GM12878 (cell line): Measurements from ENCODE around the gene PLEKHA7. TPM values are rescaled to one million over a fixed set of nuclear protein-coding genes. Genes with fewer than 3 reads are reported as not detected.
A peak's percentile ranks its signal among the peaks of the same experiment; 100 is the strongest.

Experiments
- ATAC-seq: fragments of 200-7000 bp; cut with Tn5 transposase; 3 replicates; pipeline ENCODE4 v1.9.1; 2020; ENCODE audit warnings: mild to moderate bottlenecking, moderate library complexity
- BruUV-seq: library from RNA; stranded (reverse); fragments of 400-500 nt; replicated peaks from 2 replicates; lab custom pipeline; 2021; lab: Mats Ljungman, UMichigan
- CTCF ChIA-PET: fragments of 300-600 bp; sonication (Branson Sonifier 250); formaldehyde crosslinking; extraction: SDS; loops from one replicate; lab custom pipeline; 2021; ENCODE audit warnings: inconsistent platforms; lab: Yijun Ruan, JAX
- POLR2A ChIA-PET: fragments of 350-600 bp; formaldehyde crosslinking; extraction: SDS; loops from one replicate; lab custom pipeline; 2021; ENCODE audit warnings: inconsistent platforms; lab: Charles Lee
- RAD21 ChIA-PET: fragments of 300-600 bp; sonication (Branson Sonifier 250); formaldehyde crosslinking; loops from one replicate; lab custom pipeline; 2023; ENCODE audit warnings: antibody characterized with exemption; ENCODE audit not compliant: unreplicated experiment; lab: Charles Lee
- SMC1A ChIA-PET: fragments of 300-600 bp; sonication (Branson Sonifier 250); formaldehyde crosslinking; loops from one replicate; lab custom pipeline; 2023; ENCODE audit not compliant: unreplicated experiment, uncharacterized antibody; lab: Charles Lee
- DNase-seq: peaks from one replicate; pipeline ENCODE4 v3.0.0-alpha.2; 2011; ENCODE audit warnings: low read depth, low spot score
- FAIRE-seq: peaks from 3 replicates; lab custom pipeline; 2011; peaks lifted over from hg19 to GRCh38; lab: Jason Lieb, UNC
- H2AFZ ChIP-seq: 2 replicates; pipeline ENCODE4 v1.6.0; 2011; ENCODE audit warnings: low read depth, low read length, control low read depth; ENCODE audit not compliant: control insufficient read depth
- H3K27ac ChIP-seq: 2 replicates; pipeline ENCODE4 v1.5.1; 2011; ENCODE audit warnings: control low read depth; ENCODE audit not compliant: control insufficient read depth, insufficient read depth
- H3K27me3 ChIP-seq, 2 experiments: replicated peaks in 1 of 2; 2 replicates each; pipeline versions ENCODE4 v1.6.0 to v1.6.1; 2011; ENCODE audit warnings: low read length in 1 of 2; ENCODE audit not compliant: control insufficient read depth in 2 of 2, insufficient read depth in 2 of 2
- H3K36me3 ChIP-seq, 2 experiments: 2 replicates each; pipeline ENCODE4 v1.5.1; 2011; ENCODE audit warnings: low read length in 1 of 2; ENCODE audit not compliant: control insufficient read depth in 2 of 2, insufficient read depth in 2 of 2
- H3K4me1 ChIP-seq: 2 replicates; pipeline ENCODE4 v1.6.1; 2011; ENCODE audit warnings: mild to moderate bottlenecking, low read length, moderate library complexity, mixed read lengths; ENCODE audit not compliant: control insufficient read depth, insufficient read depth
- H3K4me2 ChIP-seq: 2 replicates; pipeline ENCODE4 v1.6.0; 2011; ENCODE audit warnings: control low read depth; ENCODE audit not compliant: control insufficient read depth, insufficient read depth
- H3K4me3 ChIP-seq: fragments of 200-600 bp; sonication (generic); 2 replicates; pipeline ENCODE4 v1.5.1; 2016
- H3K79me2 ChIP-seq: 2 replicates; pipeline ENCODE4 v1.6.0; 2011; ENCODE audit warnings: low read length; ENCODE audit not compliant: control insufficient read depth, insufficient read depth
- H3K9ac ChIP-seq: 2 replicates; pipeline ENCODE4 v1.8.0; 2011; ENCODE audit warnings: low read length, control low read depth, mixed read lengths; ENCODE audit not compliant: control insufficient read depth, insufficient read depth
- H3K9me3 ChIP-seq: replicated peaks from 3 replicates; pipeline ENCODE4 v1.5.1; 2011; ENCODE audit warnings: mild to moderate bottlenecking, low read length; ENCODE audit not compliant: control insufficient read depth, insufficient read depth
- H4K20me1 ChIP-seq: 2 replicates; pipeline ENCODE4 v1.6.0; 2011; ENCODE audit not compliant: control insufficient read depth, insufficient read depth
- BHLHE40 ChIP-seq, 2 experiments: fragments of 450-650 bp in 1 of 2; IDR thresholded peaks; 2 replicates each; pipeline ENCODE4 v1.6.1; 2011 to 2017; ENCODE audit warnings: low read depth in 2 of 2, borderline replicate concordance in 1 of 2, improper control_type of control experiment in 1 of 2, low read length in 1 of 2, mild to moderate bottlenecking in 1 of 2
- CBX5 ChIP-seq: sonication (generic); IDR thresholded peaks from 2 replicates; pipeline ENCODE4 v1.6.1; 2016; ENCODE audit warnings: low read depth, moderate library complexity, mild to moderate bottlenecking, inconsistent platforms
- CHD4 ChIP-seq: fragments of 200-600 bp; sonication (generic); IDR thresholded peaks from 2 replicates; pipeline ENCODE4 v1.6.1; 2016; ENCODE audit warnings: mild to moderate bottlenecking
- ESRRA ChIP-seq: IDR thresholded peaks from 2 replicates; pipeline ENCODE4 v1.6.1; 2012; ENCODE audit warnings: mild to moderate bottlenecking, low read length, improper control_type of control experiment
- ETV6 ChIP-seq, 2 experiments: fragments of 450-650 bp in 1 of 2; IDR thresholded peaks in 1 of 2; conservative IDR thresholded peaks in 1 of 2; 2 replicates each; pipeline ENCODE4 v1.6.1; 2014; ENCODE audit warnings: antibody characterized with exemption in 1 of 2, borderline replicate concordance in 1 of 2, low read depth in 1 of 2, mild to moderate bottlenecking in 1 of 2, moderate library complexity in 1 of 2
- IKZF2 ChIP-seq, 2 experiments: fragments of 450-650 bp; IDR thresholded peaks; 2 replicates each; pipeline ENCODE4 v1.6.1; 2017; ENCODE audit warnings: mild to moderate bottlenecking in 2 of 2, moderate library complexity in 2 of 2
- IRF3 ChIP-seq: fragments of 450-650 bp; IDR thresholded peaks from 2 replicates; pipeline ENCODE4 v1.6.1; 2014; ENCODE audit warnings: mild to moderate bottlenecking
- IRF4 ChIP-seq: IDR thresholded peaks from 2 replicates; pipeline ENCODE4 v1.6.1; 2011; ENCODE audit warnings: low read depth, low read length
- MAX ChIP-seq: IDR thresholded peaks from 2 replicates; pipeline ENCODE4 v1.6.1; 2012; ENCODE audit warnings: low read depth, low read length, improper control_type of control experiment
- MEF2B ChIP-seq: fragments of 450-650 bp; IDR thresholded peaks from 2 replicates; pipeline ENCODE4 v1.6.1; 2018; ENCODE audit warnings: mild to moderate bottlenecking, moderate library complexity; ENCODE audit not compliant: partially characterized antibody, poor library complexity, severe bottlenecking
- NFYB ChIP-seq: IDR thresholded peaks from 2 replicates; pipeline ENCODE4 v1.6.1; 2011; ENCODE audit warnings: low read depth, mild to moderate bottlenecking, low read length, improper control_type of control experiment, moderate library complexity; ENCODE audit not compliant: insufficient read depth
- NR2F1 ChIP-seq: fragments of 450-650 bp; conservative IDR thresholded peaks from 2 replicates; pipeline ENCODE4 v1.6.1; 2017; ENCODE audit warnings: mild to moderate bottlenecking
- NRF1 ChIP-seq: conservative IDR thresholded peaks from 2 replicates; pipeline ENCODE4 v1.6.1; 2011; ENCODE audit warnings: mild to moderate bottlenecking, low read depth, low read length, improper control_type of control experiment
- SMC3 ChIP-seq: IDR thresholded peaks from 2 replicates; pipeline ENCODE4 v1.6.1; 2011; ENCODE audit warnings: low read length, improper control_type of control experiment, borderline replicate concordance
- WGBS: methylation state at CpG from one replicate; pipeline ENCODE4 v1.1.6; 2016; ENCODE audit warnings: low lambda C conversion rate; ENCODE audit not compliant: insufficient replicate concordance, insufficient coverage; ENCODE audit errors: missing lambda C conversion rate; 5-methylcytosine and 5-hydroxymethylcytosine counted together
- in situ Hi-C: fragments of 300-500 bp; cut with MboI; formaldehyde crosslinking; loops from 9 replicates; pipeline ENCODE4 v1.14.3; 2018; ENCODE audit warnings: mixed read lengths
- intact Hi-C: fragments of 100-400 bp; cut with micrococcal nuclease; formaldehyde crosslinking; loops from one replicate; pipeline ENCODE4 v1.14.2; 2022; ENCODE audit not compliant: unreplicated experiment
- polyA plus RNA-seq, 11 experiments: library from polyadenylated mRNA; depleted of rRNA in 4 of 11; unstranded in 6 of 11; stranded (reverse) in 5 of 11; fragments of >200 nt; fragmentation: Nextera tagmentation in 4 of 11; fragmentation: Illumina TruSeq in 1 of 11; extraction: Ambion mirVana in 4 of 11; extraction: Trizol in 1 of 11; gene quantifications; 1 replicate in 1 of 11; 2 replicates in 10 of 11; pipeline versions ENCODE4 v1.2.1 to v1.2.3, GENCODE V29; 2011 to 2016; ENCODE audit warnings: inconsistent platforms in 2 of 11, missing spikeins in 2 of 11, low read depth in 1 of 11
- total RNA-seq, 4 experiments: library from RNA; depleted of rRNA in 3 of 4; stranded (reverse); fragments of >200 nt in 3 of 4; fragmentation: Illumina TruSeq in 1 of 4; extraction: Trizol in 1 of 4; gene quantifications; 2 replicates each; pipeline versions ENCODE4 v1.2.1 to v1.2.3, GENCODE V29; 2013 to 2021

PLEKHA7 gene
- total and polyA plus RNA-seq, 10 of the 15 experiments (the other 5 are each of a cell fraction or from before 2014, with no cell fraction given): 0.45 to 5.3 (median 2.1) TPM

- intact Hi-C loops: no loop called here
- Histone ChIP-seq H3K9ac (no peak overlapping the region), H3K36me3 (no peaks in the 10 kb centered on the region), H3K4me3 (no peak overlapping the region), H3K4me2 (no peak overlapping the region), H3K27ac (no peak overlapping the region)
- DNase-seq (no peak), FAIRE-seq (no peak), ATAC-seq (no peak)
- ChIA-PET CTCF (interaction anchor here (1.4 to 3.7 kb wide), 2 partner anchors 13 to 19 kb away, joined by 4 to 59 read pairs; no protein-coding TSS in a partner anchor), POLR2A (interaction anchor here (1.0 kb wide), 1 partner anchor 35 kb away, joined by 3 read pairs; no protein-coding TSS in a partner anchor), RAD21 (interaction anchor here (1.7 kb wide), 1 partner anchor 13 kb away, joined by 7 read pairs; no protein-coding TSS in a partner anchor)
- TF ChIP-seq CHD4: no peak
- TF ChIP-seq MEF2B: peak; percentile 64
- TF ChIP-seq, all 136 proteins: peak for 1
- Histone ChIP-seq H3K4me1 (no peaks in the 10 kb centered on the region), H4K20me1 (no peaks in the 10 kb centered on the region), H3K79me2 (no peaks in the 10 kb centered on the region), H3K27me3 (no peaks in the 10 kb centered on the region), H3K9me3 (no peaks in the 10 kb centered on the region), H2AFZ (no peak overlapping the region)
- SMC1A ChIA-PET: interaction anchor here (0.9 to 1.4 kb wide), 3 partner anchors 12 to 33 kb away, joined by 3 to 4 read pairs (median 3); no protein-coding TSS in a partner anchor
- in situ Hi-C loops: no loop called here
- no TSS peak for BruUV-seq
- 91% methylated on average over 2 of the region's 2 CpGs for WGBS
These were observed 242.1 kb downstream of the PLEKHA7 start for GRCh38 chr11:16772141-16772512.

GRCh38 chr11:16771350-16772140 lies 242.7 kb downstream of the PLEKHA7 start:
- no peaks in the 10 kb centered on the region for H3K79me2 ChIP-seq
- 25% methylated on average over 12 of the region's 12 CpGs for WGBS
- H3K4me2 ChIP-seq: no peak overlapping the region
- no peak overlapping the region for H3K27ac ChIP-seq
- ChIA-PET CTCF (interaction anchor here (1.4 to 3.7 kb wide), 2 partner anchors 14 to 20 kb away, joined by 4 to 59 read pairs; no protein-coding TSS in a partner anchor), POLR2A (interaction anchor here (1.0 kb wide), 1 partner anchor 34 kb away, joined by 3 read pairs; no protein-coding TSS in a partner anchor), RAD21 (interaction anchor here (1.7 kb wide), 1 partner anchor 14 kb away, joined by 7 read pairs; no protein-coding TSS in a partner anchor), SMC1A (interaction anchor here (1.4 kb wide), 1 partner anchor 32 kb away, joined by 4 read pairs; no protein-coding TSS in a partner anchor)
- H4K20me1 ChIP-seq: no peaks in the 10 kb centered on the region
- intact Hi-C loops (no loop called here), in situ Hi-C loops (no loop called here)
- no peaks in the 10 kb centered on the region for H3K36me3 ChIP-seq
- H3K4me3 ChIP-seq: no peak overlapping the region
- DNase-seq (no peak), ATAC-seq (peak; percentile 90), FAIRE-seq (no peak)
- BruUV-seq: no TSS peak
- no peaks in the 10 kb centered on the region for H3K4me1 ChIP-seq
- no peaks in the 10 kb centered on the region for H3K27me3 ChIP-seq
- no peaks in the 10 kb centered on the region for H3K9me3 ChIP-seq
- no peak overlapping the region for H3K9ac ChIP-seq
- no peak overlapping the region for H2AFZ ChIP-seq
- TF ChIP-seq CBX5 (no peak), NR2F1 (0 out of 2 replicates have a peak, but pooled peaks have one; percentile 28), ETV6 (conservative IDR thresholded peaks at IDR 0.05 in 1 of 2, IDR thresholded peaks at IDR 0.05 in 1 of 2; ENCODE audit: borderline replicate concordance in 1 of 2, low read depth in 1 of 2) (no peak), MAX (no peak), IRF3 (no peak), IKZF2 (IDR thresholded peaks at IDR 0.05) (peak; percentile 33 to 36; a peak in 2 of 4 replicates), NRF1 (no peak), NFYB (no peak), ESRRA (no peak), SMC3 (no peak), BHLHE40 (IDR thresholded peaks at IDR 0.05; ENCODE audit: borderline replicate concordance in 1 of 2, low read depth in 2 of 2, low read length in 1 of 2) (peak in 1 of 2 experiments; percentile 75; a peak in 2 of 4 replicates), IRF4 (no peak)
